H9 (cell line): Measurements from ENCODE around the gene ODAD3. TPM values are rescaled to one million over a fixed set of nuclear protein-coding genes. Genes with fewer than 3 reads are reported as not detected.

Experiments used
- DNase-seq: peaks from one replicate; pipeline ENCODE4 v3.0.0-alpha.2; 2017
- H2AFZ ChIP-seq: one replicate; pipeline ENCODE4 v1.6.1; 2013; ENCODE audit warnings: mild to moderate bottlenecking, low read length, control low read depth, moderate library complexity
- H2AK5ac ChIP-seq: 2 replicates; pipeline ENCODE4 v1.6.1; 2013; ENCODE audit warnings: low read length, control low read depth, mixed read lengths; ENCODE audit not compliant: insufficient read length
- H2BK120ac ChIP-seq: one replicate; pipeline ENCODE4 v1.6.1; 2013; ENCODE audit warnings: low read depth, mild to moderate bottlenecking, low read length, control low read depth, inconsistent platforms; ENCODE audit not compliant: poor library complexity, severe bottlenecking
- H2BK12ac ChIP-seq: 2 replicates; pipeline ENCODE4 v1.6.1; 2013; ENCODE audit warnings: low read length, control low read depth, mixed read lengths, low read depth; ENCODE audit not compliant: insufficient read length
- H2BK15ac ChIP-seq: 2 replicates; pipeline ENCODE4 v1.6.1; 2013; ENCODE audit warnings: low read depth, low read length, control low read depth
- H2BK20ac ChIP-seq: one replicate; pipeline ENCODE4 v1.6.1; 2013; ENCODE audit warnings: low read depth, mild to moderate bottlenecking, low read length, control low read depth, inconsistent platforms; ENCODE audit not compliant: poor library complexity, severe bottlenecking
- H2BK5ac ChIP-seq: 2 replicates; pipeline ENCODE4 v1.6.1; 2013; ENCODE audit warnings: low read length, control low read depth, mixed read lengths; ENCODE audit not compliant: insufficient read length
- H3K14ac ChIP-seq: 2 replicates; pipeline ENCODE4 v1.6.1; 2013; ENCODE audit warnings: low read length, control low read depth; ENCODE audit not compliant: insufficient read depth
- H3K18ac ChIP-seq: 2 replicates; pipeline ENCODE4 v1.6.1; 2013; ENCODE audit warnings: low read depth, mild to moderate bottlenecking, mixed read lengths, low read length, control low read depth; ENCODE audit not compliant: insufficient read length
- H3K23ac ChIP-seq: 2 replicates; pipeline ENCODE4 v1.6.1; 2013; ENCODE audit warnings: low read length, control low read depth, mixed read lengths, low read depth; ENCODE audit not compliant: insufficient read length
- H3K23me2 ChIP-seq: 2 replicates; pipeline ENCODE4 v1.6.1; 2013; ENCODE audit warnings: low read depth, mild to moderate bottlenecking, mixed read lengths, low read length, control low read depth; ENCODE audit not compliant: insufficient read length, poor library complexity, severe bottlenecking
- H3K27ac ChIP-seq: 2 replicates; pipeline ENCODE4 v1.5.1; 2013; ENCODE audit warnings: low read length, control low read depth, mixed read lengths, low read depth; ENCODE audit not compliant: insufficient read length
- H3K27me3 ChIP-seq: 2 replicates; pipeline ENCODE4 v1.6.1; 2013; ENCODE audit warnings: low read length, control low read depth, inconsistent platforms; ENCODE audit not compliant: insufficient read depth
- H3K4ac ChIP-seq: 2 replicates; pipeline ENCODE4 v1.6.1; 2013; ENCODE audit warnings: low read depth, mild to moderate bottlenecking, control low read depth, inconsistent platforms, low read length, moderate library complexity
- H3K4me1 ChIP-seq: 2 replicates; pipeline ENCODE4 v1.6.1; 2013; ENCODE audit warnings: low read length, control low read depth, inconsistent platforms; ENCODE audit not compliant: insufficient read depth
- H3K4me2 ChIP-seq: 2 replicates; pipeline ENCODE4 v1.6.1; 2013; ENCODE audit warnings: low read length, control low read depth, mixed read lengths; ENCODE audit not compliant: insufficient read length, insufficient read depth
- H3K56ac ChIP-seq: 2 replicates; pipeline ENCODE4 v1.6.1; 2013; ENCODE audit warnings: low read depth, mild to moderate bottlenecking, mixed read lengths, low read length, control low read depth; ENCODE audit not compliant: insufficient read length
- H3K79me1 ChIP-seq: 2 replicates; pipeline ENCODE4 v1.6.1; 2013; ENCODE audit warnings: low read depth, mild to moderate bottlenecking, moderate library complexity, low read length, control low read depth, inconsistent platforms; ENCODE audit not compliant: insufficient read depth, poor library complexity, severe bottlenecking
- H3K79me2 ChIP-seq: 2 replicates; pipeline ENCODE4 v1.6.1; 2013; ENCODE audit warnings: low read length, control low read depth, inconsistent platforms; ENCODE audit not compliant: insufficient read depth
- H3K9ac ChIP-seq: 2 replicates; pipeline ENCODE4 v1.6.1; 2013; ENCODE audit warnings: low read length, control low read depth, mixed read lengths; ENCODE audit not compliant: insufficient read length; ENCODE audit errors: extremely low read depth
- H3K9me3 ChIP-seq: one replicate; pipeline ENCODE4 v1.6.1; 2013; ENCODE audit warnings: low read depth, low read length, inconsistent platforms; ENCODE audit not compliant: control insufficient read depth
- H3T11ph ChIP-seq: one replicate; pipeline ENCODE4 v1.6.1; 2013; ENCODE audit warnings: mild to moderate bottlenecking, low read length, control low read depth, inconsistent platforms
- H4K20me1 ChIP-seq: one replicate; pipeline ENCODE4 v1.6.1; 2013; ENCODE audit not compliant: control insufficient read depth, insufficient read length, insufficient read depth
- H4K5ac ChIP-seq: 2 replicates; pipeline ENCODE4 v1.6.1; 2013; ENCODE audit warnings: low read depth, mild to moderate bottlenecking, mixed read lengths, low read length, control low read depth; ENCODE audit not compliant: insufficient read length
- H4K8ac ChIP-seq: replicated peaks from 2 replicates; pipeline ENCODE4 v1.6.1; 2013; ENCODE audit warnings: low read length, control low read depth, mixed read lengths, low read depth; ENCODE audit not compliant: insufficient read length
- H4K91ac ChIP-seq: 2 replicates; pipeline ENCODE4 v1.6.1; 2013; ENCODE audit warnings: low read depth, mild to moderate bottlenecking, moderate library complexity, mixed read lengths, low read length, control low read depth; ENCODE audit not compliant: insufficient read length
- H3K27ac Mint-ChIP-seq, 3 experiments: 2 replicates in 2 of 3; 3 replicates in 1 of 3; pipeline ENCODE4 v1.8.0; 2020 to 2021; ENCODE audit warnings: mixed read lengths in 3 of 3, mild to moderate bottlenecking in 1 of 3, moderate library complexity in 1 of 3
- H3K27me3 Mint-ChIP-seq: 2 replicates; pipeline ENCODE4 v1.8.0; 2021; ENCODE audit warnings: low read depth, mild to moderate bottlenecking, moderate library complexity, mixed read lengths
- H3K36me3 Mint-ChIP-seq, 3 experiments: 2 replicates in 2 of 3; 3 replicates in 1 of 3; pipeline ENCODE4 v1.8.0; 2020 to 2021; ENCODE audit warnings: low read depth in 3 of 3, mixed read lengths in 3 of 3; ENCODE audit not compliant: insufficient read depth in 1 of 3
- H3K4me1 Mint-ChIP-seq, 2 experiments: 2 replicates each; pipeline ENCODE4 v1.8.0; 2020; ENCODE audit warnings: mixed read lengths in 2 of 2
- H3K4me3 Mint-ChIP-seq, 2 experiments: 2 replicates in 1 of 2; 3 replicates in 1 of 2; pipeline ENCODE4 v1.8.0; 2020 to 2021; ENCODE audit warnings: mild to moderate bottlenecking in 2 of 2, mixed read lengths in 2 of 2, moderate library complexity in 1 of 2
- H3K9me3 Mint-ChIP-seq, 2 experiments: 2 replicates in 1 of 2; 3 replicates in 1 of 2; pipeline ENCODE4 v1.8.0; 2020; ENCODE audit warnings: mild to moderate bottlenecking in 2 of 2, mixed read lengths in 2 of 2, moderate library complexity in 1 of 2
- CTCF ChIP-seq: fragments of 200-600 bp; sonication (generic); conservative IDR thresholded peaks from 3 replicates; pipeline ENCODE4 v1.8.0; 2021; ENCODE audit warnings: antibody characterized with exemption, mild to moderate bottlenecking
- WGBS: extraction: QIAGEN DNeasy Blood & Tissue Kit; methylation state at CpG from one replicate; pipeline ENCODE4 v1.1.7; 2013; ENCODE audit warnings: missing lambda C conversion rate, low lambda C conversion rate, mixed read lengths; ENCODE audit not compliant: insufficient read length; ENCODE audit errors: extremely low coverage; 5-methylcytosine and 5-hydroxymethylcytosine counted together
- total RNA-seq: library from RNA; stranded (reverse); gene quantifications from 2 replicates; pipeline ENCODE4 v1.2.1, GENCODE V29; 2021

The ODAD3 gene
- total RNA-seq, 1 experiment from 2014 or later: 2.5 TPM

GRCh38 chr19:11479898-11480714 is 45.2 kb upstream of the ODAD3 start:
- Histone ChIP-seq H3K9ac (no peak overlapping the region), H3K79me1 (no peaks in the 10 kb centered on the region), H4K91ac (no peak overlapping the region), H2AK5ac (no peak overlapping the region), H2AFZ (no peak overlapping the region), H3K27ac (no peak overlapping the region), H4K20me1 (no peaks in the 10 kb centered on the region), H2BK20ac (no peak overlapping the region), H3K27me3 (peaks cover 12% of the 10 kb centered on the region; the same call in 1 of the 2 replicates), H3K4ac (no peak overlapping the region), H4K5ac (no peak overlapping the region), H3K4me1 (no peaks in the 10 kb centered on the region), H3T11ph (no peak overlapping the region), H3K23ac (no peak overlapping the region), H3K56ac (no peak overlapping the region), H3K14ac (no peak overlapping the region), H3K18ac (no peak overlapping the region), H3K79me2 (no peaks in the 10 kb centered on the region), H4K8ac (no peak overlapping the region), H3K23me2 (peaks cover 7% of the 10 kb centered on the region), H3K4me2 (peak overlapping the region; percentile 17), H3K9me3 (no peaks in the 10 kb centered on the region), H2BK12ac (no peak overlapping the region), H2BK5ac (no peak overlapping the region), H2BK120ac (no peak overlapping the region), H2BK15ac (no peak overlapping the region)
- TF ChIP-seq CTCF: no peak
- H3K4me1 Mint-ChIP-seq: peaks cover 4 to 18% of the 10 kb centered on the region in 2 experiments; a peak in 3 of 4 replicates
- H3K9me3 Mint-ChIP-seq: peaks cover 0 to 4% of the 10 kb centered on the region in 2 experiments; a peak in 3 of 5 replicates
- no peak overlapping the region for H3K27ac Mint-ChIP-seq
- peaks cover 42% of the 10 kb centered on the region for H3K27me3 Mint-ChIP-seq
- no CpG with 5 or more reads among the region's 86 CpGs for WGBS
- H3K4me3 Mint-ChIP-seq: peak overlapping the region in 1 of 2 experiments; percentile 29; a peak in 1 of 5 replicates
- no peaks in the 10 kb centered on the region; a peak in 1 of 7 replicates for H3K36me3 Mint-ChIP-seq
- DNase-seq: no peak
